ENCODE measurements around the gene TSPAN9. TPM values are rescaled to one million over a fixed set of nuclear protein-coding genes. Genes with fewer than 3 reads are reported as not detected.

TSPAN9 gene
- polyA plus RNA-seq, 1 donor (not counting 4 experiments of a cell fraction or from before 2014, with no cell fraction given): 27.5 TPM

DNA sequence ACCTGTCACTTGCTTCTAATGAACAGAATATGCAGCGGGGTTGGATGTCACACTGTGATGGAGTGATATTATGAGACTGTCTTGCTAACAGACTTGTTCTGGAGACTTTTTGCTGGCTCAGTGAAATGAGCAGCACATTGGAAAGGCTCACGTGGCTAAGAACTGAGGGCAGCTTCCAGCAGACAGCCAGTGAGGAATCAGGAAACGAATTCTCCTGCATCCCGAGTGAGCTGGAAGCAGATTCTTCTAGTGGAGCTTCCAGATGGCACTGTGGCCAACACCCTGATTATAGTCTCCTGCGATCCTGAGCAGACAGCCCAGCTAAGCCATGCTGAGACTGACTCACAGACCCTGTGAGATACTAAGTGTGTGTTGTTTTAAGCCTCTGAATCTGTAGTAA, 16.1 kb upstream of the TSPAN9 start:
- H3K4me1 ChIP-seq (ENCODE audit: control insufficient read depth, extremely low read depth, insufficient read depth, low read length): peaks cover 7% of the 10 kb centered on the region
- H2AFZ ChIP-seq (ENCODE audit: control insufficient read depth, low read length): no peak overlapping the region
- no peaks in the 10 kb centered on the region for H4K20me1 ChIP-seq (ENCODE audit: control insufficient read depth, extremely low read depth, insufficient read depth, low read length)
- H3K9me3 ChIP-seq (ENCODE audit: control insufficient read depth, low read depth, low read length): no peaks in the 10 kb centered on the region
- peaks cover 9% of the 10 kb centered on the region for H3K27me3 ChIP-seq (ENCODE audit: control insufficient read depth, extremely low read depth, insufficient read depth, low read length)
- no peak overlapping the region for H3K4me2 ChIP-seq (ENCODE audit: control insufficient read depth, extremely low read depth, insufficient read depth, low read depth, low read length)
- H3K27ac ChIP-seq (ENCODE audit: control insufficient read depth, insufficient read depth, low read length): no peak overlapping the region
- dilution Hi-C loops (cut with MboI; ENCODE audit: extremely low pct_ligation_motif_present, low sequenced_read_pairs): no loop called here
- TF ChIP-seq CTCF (optimal IDR thresholded peaks at IDR 0.05 in 1 of 3, IDR thresholded peaks at IDR 0.05 in 1 of 3, conservative IDR thresholded peaks at IDR 0.05 in 1 of 3; ENCODE audit: extremely low read depth in 1 of 3, insufficient read depth in 2 of 3, low read length in 3 of 3): no peak
- TF ChIP-seq EZH2 (IDR thresholded peaks at IDR 0.05; ENCODE audit: low read length): no peak
- no peak overlapping the region for H3K9ac ChIP-seq (ENCODE audit: control insufficient read depth, extremely low read depth, insufficient read depth, low read length)
- H3K9me1 ChIP-seq (ENCODE audit: control insufficient read depth, extremely low read depth, insufficient read depth, low read length): no peaks in the 10 kb centered on the region
- no peaks in the 10 kb centered on the region for H3K79me2 ChIP-seq (ENCODE audit: control insufficient read depth, insufficient read depth, low read length)
- FAIRE-seq: no peak
- H3K4me3 ChIP-seq (ENCODE audit: control insufficient read depth in 2 of 3, extremely low read depth in 1 of 3, insufficient read depth in 2 of 3, low read depth in 1 of 3, low read length in 3 of 3): no peak overlapping the region
- H3K36me3 ChIP-seq (ENCODE audit: control insufficient read depth in 2 of 2, extremely low read depth in 1 of 2, insufficient read depth in 2 of 2, low read length in 2 of 2): no peaks in the 10 kb centered on the region
- DNase-seq (ENCODE audit: low read depth, low spot score): no peak

- dilution Hi-C loops (cut with MboI; ENCODE audit: extremely low pct_ligation_motif_present, low sequenced_read_pairs): no loop called here
- H3K27me3 ChIP-seq (ENCODE audit: control insufficient read depth, extremely low read depth, insufficient read depth, low read length): peaks cover 3% of the 10 kb centered on the region
- FAIRE-seq: no peak
Measured at GRCh38 chr12:3061501-3062215, 15.5 kb upstream of the TSPAN9 start.

More at GRCh38 chr12:3061501-3062215, 15.5 kb upstream of the TSPAN9 start:
- Histone ChIP-seq H3K4me2 (ENCODE audit: control insufficient read depth, extremely low read depth, insufficient read depth, low read depth, low read length) (no peak overlapping the region), H3K4me1 (ENCODE audit: control insufficient read depth, extremely low read depth, insufficient read depth, low read length) (peaks cover 7% of the 10 kb centered on the region), H3K9me1 (ENCODE audit: control insufficient read depth, extremely low read depth, insufficient read depth, low read length) (no peaks in the 10 kb centered on the region), H4K20me1 (ENCODE audit: control insufficient read depth, extremely low read depth, insufficient read depth, low read length) (no peaks in the 10 kb centered on the region), H3K9ac (ENCODE audit: control insufficient read depth, extremely low read depth, insufficient read depth, low read length) (no peak overlapping the region), H3K79me2 (ENCODE audit: control insufficient read depth, insufficient read depth, low read length) (no peaks in the 10 kb centered on the region), H3K4me3 (ENCODE audit: control insufficient read depth in 2 of 3, extremely low read depth in 1 of 3, insufficient read depth in 2 of 3, low read depth in 1 of 3, low read length in 3 of 3) (no peak overlapping the region), H2AFZ (ENCODE audit: control insufficient read depth, low read length) (no peak overlapping the region), H3K9me3 (ENCODE audit: control insufficient read depth, low read depth, low read length) (no peaks in the 10 kb centered on the region), H3K27ac (ENCODE audit: control insufficient read depth, insufficient read depth, low read length) (no peak overlapping the region), H3K36me3 (ENCODE audit: control insufficient read depth in 2 of 2, extremely low read depth in 1 of 2, insufficient read depth in 2 of 2, low read length in 2 of 2) (no peaks in the 10 kb centered on the region)
- no peak for DNase-seq (ENCODE audit: low read depth, low spot score)
- TF ChIP-seq EZH2 (IDR thresholded peaks at IDR 0.05; ENCODE audit: low read length) (no peak), CTCF (optimal IDR thresholded peaks at IDR 0.05 in 1 of 3, IDR thresholded peaks at IDR 0.05 in 1 of 3, conservative IDR thresholded peaks at IDR 0.05 in 1 of 3; ENCODE audit: extremely low read depth in 1 of 3, insufficient read depth in 2 of 3, low read length in 3 of 3) (no peak)
